ENCODE measurements around the gene ZC3H4. TPM values are rescaled to one million over a fixed set of nuclear protein-coding genes. Genes with fewer than 3 reads are reported as not detected.

ZC3H4 gene
- total RNA-seq, 1 experiment from 2014 or later, result 105 TPM

- no CpG with 5 or more reads among the region's 9 CpGs for WGBS (ENCODE audit: extremely low coverage, insufficient read length, low lambda C conversion rate)
- TF ChIP-seq CTCF (conservative IDR thresholded peaks at IDR 0.05), result no peak
- Histone ChIP-seq H2BK5ac (ENCODE audit: insufficient read length, low read length) (no peak overlapping the region), H2BK12ac (ENCODE audit: insufficient read length, low read depth, low read length) (no peak overlapping the region), H3K4me2 (ENCODE audit: insufficient read depth, insufficient read length, low read length) (no peak overlapping the region), H2AK5ac (ENCODE audit: insufficient read length, low read length) (no peak overlapping the region), H4K20me1 (ENCODE audit: control insufficient read depth, insufficient read depth, insufficient read length) (no peaks in the 10 kb centered on the region), H2BK120ac (ENCODE audit: low read depth, low read length, poor library complexity, severe bottlenecking) (no peak overlapping the region), H3K79me1 (ENCODE audit: insufficient read depth, low read depth, low read length, poor library complexity, severe bottlenecking) (no peaks in the 10 kb centered on the region), H4K8ac (replicated peaks; ENCODE audit: insufficient read length, low read depth, low read length) (no peak overlapping the region), H3K14ac (ENCODE audit: insufficient read depth, low read length) (no peak overlapping the region), H3K9ac (ENCODE audit: extremely low read depth, insufficient read length, low read length) (no peak overlapping the region), H2AFZ (ENCODE audit: low read length) (no peak overlapping the region), H3K9me3 (ENCODE audit: control insufficient read depth, low read depth, low read length) (no peaks in the 10 kb centered on the region), H3K27me3 (ENCODE audit: insufficient read depth, low read length) (no peaks in the 10 kb centered on the region), H3K4ac (ENCODE audit: low read depth, low read length) (no peak overlapping the region), H2BK15ac (ENCODE audit: low read depth, low read length) (no peak overlapping the region), H3K23me2 (ENCODE audit: insufficient read length, low read depth, low read length, poor library complexity, severe bottlenecking) (peaks cover 19% of the 10 kb centered on the region), H3K27ac (ENCODE audit: insufficient read length, low read depth, low read length) (no peak overlapping the region), H3K79me2 (ENCODE audit: insufficient read depth, low read length) (peaks cover 20% of the 10 kb centered on the region; the same call in 1 of the 2 replicates), H3K23ac (ENCODE audit: insufficient read length, low read depth, low read length) (no peak overlapping the region), H3K4me1 (ENCODE audit: insufficient read depth, low read length) (peaks cover 11% of the 10 kb centered on the region), H3K56ac (ENCODE audit: insufficient read length, low read depth, low read length) (no peak overlapping the region), H4K91ac (ENCODE audit: insufficient read length, low read depth, low read length) (no peak overlapping the region), H3T11ph (ENCODE audit: low read length) (no peak overlapping the region), H3K18ac (ENCODE audit: insufficient read length, low read depth, low read length) (no peak overlapping the region), H2BK20ac (ENCODE audit: low read depth, low read length, poor library complexity, severe bottlenecking) (no peak overlapping the region), H4K5ac (ENCODE audit: insufficient read length, low read depth, low read length) (no peak overlapping the region)
- H3K9me3 Mint-ChIP-seq, result no peaks in the 10 kb centered on the region
- no peak for DNase-seq
- peaks cover 45 to 48% of the 10 kb centered on the region in 2 experiments for H3K4me1 Mint-ChIP-seq
- peak overlapping the region in 2 of 3 experiments; percentile 71 to 98; a peak in 3 of 7 replicates for H3K27ac Mint-ChIP-seq
- H3K27me3 Mint-ChIP-seq (ENCODE audit: low read depth), result no peaks in the 10 kb centered on the region
- H3K36me3 Mint-ChIP-seq (ENCODE audit: insufficient read depth in 1 of 3, low read depth in 3 of 3), result peaks cover 19 to 48% (median 44%) of the 10 kb centered on the region in 3 experiments
- no peak overlapping the region for H3K4me3 Mint-ChIP-seq
These were observed 6.2 kb downstream of the ZC3H4 start for GRCh38 chr19:47107202-47107952.

Data from H9 (cell line).